Vagina (tissue), 2 donors: ENCODE measurements around the gene LTC4S. TPM values are rescaled to one million over a fixed set of nuclear protein-coding genes. Genes with fewer than 3 reads are reported as not detected.
"Not testable (repeated sequence)": the region's sequence is repeated elsewhere in the genome, so short reads cannot be mapped to it uniquely, and the experiment has no call there.

ENCODE experiments used
- DNase-seq, 2 donors: peaks; one replicate each; pipeline ENCODE4 v3.0.0-alpha.2; 2017; ENCODE audit errors: extremely low spot score in 2 of 2
- H3K27ac ChIP-seq: fragments of 200-600 bp; sonication (generic); one replicate; pipeline ENCODE4 v1.5.1; 2019
- H3K27me3 ChIP-seq: fragments of 200-600 bp; sonication (generic); one replicate; pipeline ENCODE4 v1.5.1; 2019
- H3K36me3 ChIP-seq, 2 donors: fragments of 200-600 bp; sonication (generic); one replicate each; pipeline ENCODE4 v1.5.1; 2017 to 2019
- H3K4me1 ChIP-seq: fragments of 200-600 bp; sonication (generic); one replicate; pipeline ENCODE4 v1.5.1; 2019
- H3K4me3 ChIP-seq, 2 donors: fragments of 200-600 bp; sonication (generic); 1 replicate in 1 of 2; 2 replicates in 1 of 2; pipeline ENCODE4 v1.5.1; 2016 to 2019
- H3K9me3 ChIP-seq: fragments of 200-600 bp; sonication (generic); one replicate; pipeline ENCODE4 v1.5.1; 2019
- CTCF ChIP-seq, 3 experiments: fragments of 450-650 bp in 2 of 3; fragments of 200-600 bp in 1 of 3; sonication (generic) in 1 of 3; IDR thresholded peaks; one replicate each; pipeline ENCODE4 v1.5.1; 2017 to 2019; ENCODE audit warnings: antibody characterized with exemption in 3 of 3, mild to moderate bottlenecking in 2 of 3, moderate library complexity in 2 of 3
- POLR2A ChIP-seq, 2 donors: fragments of 450-650 bp; IDR thresholded peaks; one replicate each; pipeline ENCODE4 v1.6.1; 2017; ENCODE audit warnings: antibody characterized with exemption in 2 of 2, mild to moderate bottlenecking in 2 of 2, moderate library complexity in 2 of 2
- POLR2AphosphoS5 ChIP-seq, 2 donors: sonication (generic); formaldehyde crosslinking; IDR thresholded peaks; one replicate each; pipeline ENCODE4 v1.9.0; 2017; ENCODE audit warnings: antibody characterized with exemption in 2 of 2, mild to moderate bottlenecking in 2 of 2, low read depth in 1 of 2; ENCODE audit not compliant: insufficient read depth in 1 of 2
- intact Hi-C: fragments of 100-400 bp; cut with DNase I; formaldehyde crosslinking; loops from one replicate; pipeline ENCODE4 v1.15.1; 2023
- total RNA-seq: library from RNA; depleted of rRNA; stranded (reverse); fragments of >200 nt; gene quantifications from one replicate; pipeline ENCODE4 v1.2.3, GENCODE V29; 2016

Gene LTC4S
- total RNA-seq, 1 donor from 2014 or later: 10.6 TPM

GRCh38 chr5:179786861-179787260 is 6.9 kb upstream of the LTC4S start:
- Histone ChIP-seq H3K27me3 (no peaks in the 10 kb centered on the region), H3K4me3 (no peak overlapping the region), H3K4me1 (no peaks in the 10 kb centered on the region), H3K36me3 (no peaks in the 10 kb centered on the region), H3K9me3 (no peaks in the 10 kb centered on the region), H3K27ac (no peak overlapping the region)
- no peak for TF ChIP-seq CTCF (IDR thresholded peaks at IDR 0.05)
- TF ChIP-seq POLR2AphosphoS5 (IDR thresholded peaks at IDR 0.05; ENCODE audit: insufficient read depth in 1 of 2, low read depth in 1 of 2): no peak
- no peak for TF ChIP-seq POLR2A (IDR thresholded peaks at IDR 0.05)
- intact Hi-C loops: no loop called here
- no peak for DNase-seq

GRCh38 chr5:179788193-179788854 is 5.5 kb upstream of the LTC4S start:
- H3K9me3 ChIP-seq: no peaks in the 10 kb centered on the region
- H3K4me1 ChIP-seq: peaks cover 7% of the 10 kb centered on the region
- H3K4me3 ChIP-seq: no peak overlapping the region
- H3K36me3 ChIP-seq: no peaks in the 10 kb centered on the region
- no peak for DNase-seq
- TF ChIP-seq POLR2AphosphoS5 (IDR thresholded peaks at IDR 0.05; ENCODE audit: insufficient read depth in 1 of 2, low read depth in 1 of 2) (no peak), CTCF (IDR thresholded peaks at IDR 0.05) (no peak), POLR2A (IDR thresholded peaks at IDR 0.05) (no peak)
- intact Hi-C loops: no loop called here
- H3K27ac ChIP-seq: no peak overlapping the region
- H3K27me3 ChIP-seq: no peaks in the 10 kb centered on the region

GRCh38 chr5:179789278-179789677 is 4.5 kb upstream of the LTC4S start:
- not testable (repeated sequence) for DNase-seq, H3K27ac ChIP-seq

GRCh38 chr5:179791881-179792611 is 1.7 kb upstream of the LTC4S start:
- Histone ChIP-seq H3K4me3 (no peak overlapping the region), H3K4me1 (peaks cover 41% of the 10 kb centered on the region), H3K27ac (peak overlapping the region; percentile 94), H3K36me3 (no peaks in the 10 kb centered on the region), H3K9me3 (no peaks in the 10 kb centered on the region), H3K27me3 (no peaks in the 10 kb centered on the region)
- TF ChIP-seq CTCF (IDR thresholded peaks at IDR 0.05) (no peak), POLR2A (IDR thresholded peaks at IDR 0.05) (no peak), POLR2AphosphoS5 (IDR thresholded peaks at IDR 0.05; ENCODE audit: insufficient read depth in 1 of 2, low read depth in 1 of 2) (no peak)
- intact Hi-C loops: loop anchor here (10.0 kb wide), 1 partner anchor 107 kb away; the partner anchor contains the start of gene CBY3
- DNase-seq: peak in 1 of 2 donors; percentile 93

More at GRCh38 chr5:179789278-179789677, 4.5 kb upstream of the LTC4S start:
- peaks cover 17% of the 10 kb centered on the region for H3K4me1 ChIP-seq
- H3K27me3 ChIP-seq, H3K9me3 ChIP-seq, H3K36me3 ChIP-seq, intact Hi-C loops, H3K4me3 ChIP-seq: not testable (repeated sequence)

GRCh38 chr5:179792612-179793467 is 946 bp upstream of the LTC4S start:
- DNase-seq: no peak
- TF ChIP-seq POLR2AphosphoS5 (IDR thresholded peaks at IDR 0.05; ENCODE audit: insufficient read depth in 1 of 2, low read depth in 1 of 2): no peak
- no peak for TF ChIP-seq CTCF (IDR thresholded peaks at IDR 0.05)
- TF ChIP-seq POLR2A (IDR thresholded peaks at IDR 0.05): no peak
- Histone ChIP-seq H3K27ac (peak overlapping the region; percentile 94), H3K4me3 (no peak overlapping the region), H3K27me3 (no peaks in the 10 kb centered on the region), H3K4me1 (peaks cover 45% of the 10 kb centered on the region), H3K9me3 (no peaks in the 10 kb centered on the region), H3K36me3 (peaks cover 0 to 8% of the 10 kb centered on the region in 2 donors)
- intact Hi-C loops: loop anchor here (10.0 kb wide), 1 partner anchor 108 kb away; the partner anchor contains the start of gene CBY3
